C4-2B (cell line): ENCODE data around the gene GOLPH3.

Experiments used
- H3K27ac ChIP-seq: fragments of 450-650 bp; 2 replicates; pipeline ENCODE4 v1.5.1; 2017
- ZFX ChIP-seq: fragments of 450-650 bp; IDR thresholded peaks from 2 replicates; pipeline ENCODE4 v1.6.1; 2017
- TF ChIP-seq, protein P1 (sequence below): fragments of 450-650 bp; conservative IDR thresholded peaks from 2 replicates; pipeline ENCODE4 v1.5.1; 2017; ENCODE audit warnings: mild to moderate bottlenecking

The GOLPH3 gene

GRCh38 chr5:32187675-32188074 lies 13.6 kb upstream of the GOLPH3 start:
- no peak for TF ChIP-seq ZFX
- TF ChIP-seq, protein P1, sequence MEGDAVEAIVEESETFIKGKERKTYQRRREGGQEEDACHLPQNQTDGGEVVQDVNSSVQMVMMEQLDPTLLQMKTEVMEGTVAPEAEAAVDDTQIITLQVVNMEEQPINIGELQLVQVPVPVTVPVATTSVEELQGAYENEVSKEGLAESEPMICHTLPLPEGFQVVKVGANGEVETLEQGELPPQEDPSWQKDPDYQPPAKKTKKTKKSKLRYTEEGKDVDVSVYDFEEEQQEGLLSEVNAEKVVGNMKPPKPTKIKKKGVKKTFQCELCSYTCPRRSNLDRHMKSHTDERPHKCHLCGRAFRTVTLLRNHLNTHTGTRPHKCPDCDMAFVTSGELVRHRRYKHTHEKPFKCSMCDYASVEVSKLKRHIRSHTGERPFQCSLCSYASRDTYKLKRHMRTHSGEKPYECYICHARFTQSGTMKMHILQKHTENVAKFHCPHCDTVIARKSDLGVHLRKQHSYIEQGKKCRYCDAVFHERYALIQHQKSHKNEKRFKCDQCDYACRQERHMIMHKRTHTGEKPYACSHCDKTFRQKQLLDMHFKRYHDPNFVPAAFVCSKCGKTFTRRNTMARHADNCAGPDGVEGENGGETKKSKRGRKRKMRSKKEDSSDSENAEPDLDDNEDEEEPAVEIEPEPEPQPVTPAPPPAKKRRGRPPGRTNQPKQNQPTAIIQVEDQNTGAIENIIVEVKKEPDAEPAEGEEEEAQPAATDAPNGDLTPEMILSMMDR = no peak
- no peak overlapping the region for H3K27ac ChIP-seq

DNA sequence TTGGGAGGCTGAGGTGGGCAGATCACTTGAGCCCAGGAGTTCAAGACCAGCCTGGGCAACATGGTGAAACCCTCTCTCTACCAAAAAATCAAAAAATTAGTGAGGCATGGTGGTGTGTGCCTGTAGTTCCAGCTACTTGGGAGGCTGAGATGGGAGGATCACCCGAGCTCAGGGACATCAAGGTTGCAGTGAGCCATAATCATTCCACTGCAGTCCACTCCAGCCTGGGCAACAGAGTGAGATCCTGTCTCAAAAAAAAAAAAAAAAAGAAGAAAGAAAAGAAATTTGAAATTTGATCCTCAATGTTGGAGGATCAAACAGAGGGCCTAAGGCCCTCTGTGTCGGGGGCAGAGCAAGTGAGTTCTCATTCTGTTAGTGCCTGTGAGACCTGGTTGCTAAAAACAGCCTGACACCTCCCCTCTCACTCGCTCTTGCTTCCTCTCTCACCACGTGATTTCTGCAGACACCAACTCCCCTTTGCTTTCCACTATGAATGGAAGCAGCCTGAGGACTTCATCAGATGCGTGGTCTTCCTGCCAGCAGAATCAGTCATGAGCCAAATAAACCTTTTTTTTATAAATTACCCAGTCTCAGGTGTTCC lies 8.4 kb upstream of the GOLPH3 start:
- H3K27ac ChIP-seq = no peak overlapping the region
- TF ChIP-seq, protein P1 = no peak
- TF ChIP-seq ZFX = no peak

DNA sequence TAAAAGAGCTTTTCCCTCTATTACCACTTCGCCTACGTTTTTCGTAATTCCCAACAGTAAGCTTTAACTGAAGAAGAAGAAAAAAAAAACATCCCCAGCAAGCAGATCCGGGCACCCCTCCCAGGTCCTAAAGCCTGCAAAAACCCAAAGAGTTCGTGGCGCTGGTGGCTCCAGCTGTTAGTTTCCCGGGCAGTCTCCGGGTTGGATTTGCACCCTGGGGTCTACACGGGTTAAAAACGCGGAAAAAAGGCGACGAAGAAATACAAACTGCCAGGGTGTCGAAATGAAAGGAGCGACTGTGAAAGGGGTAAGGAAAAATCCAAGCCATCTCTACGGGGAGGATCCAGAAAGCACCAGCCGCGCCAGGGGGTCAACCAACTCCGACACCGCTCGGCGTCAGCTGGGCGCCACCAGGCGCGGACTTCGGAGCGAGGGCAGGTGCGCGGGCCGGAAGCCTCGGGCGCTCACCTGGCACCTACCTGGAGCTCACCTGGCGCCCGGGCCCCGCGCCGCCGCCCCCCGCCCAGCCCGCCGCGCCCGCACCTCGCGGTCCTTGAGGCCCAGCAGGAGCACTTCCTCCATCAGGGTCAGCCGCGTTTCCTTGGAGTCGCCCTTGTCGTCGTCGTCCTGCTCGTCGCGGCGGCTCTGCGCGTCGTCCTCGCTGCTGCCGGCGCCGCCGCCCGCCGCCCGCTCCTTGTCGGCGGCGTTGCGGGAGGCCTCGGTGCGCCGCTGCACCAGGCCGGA lies 680 bp downstream of the GOLPH3 start:
- TF ChIP-seq, protein P1 = no peak
- TF ChIP-seq ZFX = no peak; the same call in 1 of the 2 replicates
- H3K27ac ChIP-seq = peak overlapping the region; percentile 100

DNA sequence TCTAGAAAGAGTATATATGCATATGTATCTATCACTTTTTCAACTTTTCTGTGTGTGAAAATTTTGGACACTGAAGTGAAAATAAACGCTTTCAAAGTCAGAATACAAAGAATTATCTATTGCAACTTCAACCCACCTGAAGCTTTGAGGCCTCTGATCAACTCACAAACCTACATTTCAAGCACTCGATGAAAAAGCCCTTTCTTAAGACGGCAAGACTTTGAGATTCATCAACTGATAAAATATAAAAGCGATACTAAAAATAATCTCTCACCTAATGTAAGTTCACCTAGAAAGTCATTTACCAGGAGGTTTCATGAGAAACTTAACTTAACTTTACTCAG lies 1.2 kb downstream of the GOLPH3 start:
- peak overlapping the region; percentile 100 for H3K27ac ChIP-seq
- no peak for TF ChIP-seq ZFX
- TF ChIP-seq, protein P1 = no peak

GRCh38 chr5:32172186-32172911 lies 1.8 kb downstream of the GOLPH3 start:
- peak overlapping the region; percentile 100 for H3K27ac ChIP-seq

DNA sequence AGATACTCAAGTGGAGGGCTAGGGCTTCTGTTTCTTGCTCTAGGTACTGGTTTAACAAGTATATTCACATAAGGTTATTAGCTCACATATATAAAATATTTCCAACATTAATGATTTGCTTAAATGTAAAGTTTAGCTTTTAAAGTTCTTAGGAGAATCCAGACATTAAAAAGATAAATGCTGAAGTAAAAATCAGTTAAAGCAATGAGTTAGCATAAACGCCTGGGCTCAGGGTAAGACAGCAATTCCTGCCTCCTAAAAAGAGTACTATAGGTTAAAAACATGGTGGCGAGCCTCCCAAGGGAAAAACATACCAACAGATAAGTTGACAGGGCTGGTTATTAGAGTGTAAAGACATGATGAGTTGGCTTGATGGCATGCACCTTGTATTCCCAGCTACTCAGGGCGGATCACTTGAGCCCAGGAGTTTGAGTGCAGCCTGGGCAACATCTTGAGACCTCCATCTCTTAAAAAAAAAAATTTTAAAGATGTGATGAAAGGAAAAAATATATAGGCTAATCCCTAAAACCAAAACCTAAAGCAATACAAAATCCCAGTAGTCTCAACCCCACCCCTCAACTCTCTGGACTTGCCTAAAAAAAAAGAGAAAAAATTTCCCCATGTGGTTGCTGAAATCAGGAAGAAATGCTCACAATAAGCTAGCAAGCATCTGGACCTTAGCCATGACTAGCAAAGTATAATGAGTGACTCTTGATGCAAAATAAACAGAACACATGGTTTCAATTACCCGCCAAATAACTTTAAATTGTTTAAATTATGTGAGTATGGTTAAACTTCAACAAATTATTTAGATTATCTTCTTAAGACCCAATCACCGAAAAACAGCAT lies 3.6 kb downstream of the GOLPH3 start:
- no peak overlapping the region for H3K27ac ChIP-seq
- no peak for TF ChIP-seq ZFX

GRCh38 chr5:32168460-32169033 lies 5.6 kb downstream of the GOLPH3 start:
- TF ChIP-seq ZFX = no peak
- TF ChIP-seq, protein P1 = no peak

More at GRCh38 chr5:32168460-32169033, 5.6 kb downstream of the GOLPH3 start:
- H3K27ac ChIP-seq = no peak overlapping the region
